ENCODE data around the gene HDHD3.
A peak's percentile ranks its signal among the peaks of the same experiment; 100 is the strongest.

GRCh38 chr9:113401027-113401792 lies 24.4 kb upstream of the HDHD3 start, which contains the start of gene ALAD:
- no peak for TF ChIP-seq EZH2 (IDR thresholded peaks at IDR 0.05; ENCODE audit: low read depth)
- TF ChIP-seq, protein P1, sequence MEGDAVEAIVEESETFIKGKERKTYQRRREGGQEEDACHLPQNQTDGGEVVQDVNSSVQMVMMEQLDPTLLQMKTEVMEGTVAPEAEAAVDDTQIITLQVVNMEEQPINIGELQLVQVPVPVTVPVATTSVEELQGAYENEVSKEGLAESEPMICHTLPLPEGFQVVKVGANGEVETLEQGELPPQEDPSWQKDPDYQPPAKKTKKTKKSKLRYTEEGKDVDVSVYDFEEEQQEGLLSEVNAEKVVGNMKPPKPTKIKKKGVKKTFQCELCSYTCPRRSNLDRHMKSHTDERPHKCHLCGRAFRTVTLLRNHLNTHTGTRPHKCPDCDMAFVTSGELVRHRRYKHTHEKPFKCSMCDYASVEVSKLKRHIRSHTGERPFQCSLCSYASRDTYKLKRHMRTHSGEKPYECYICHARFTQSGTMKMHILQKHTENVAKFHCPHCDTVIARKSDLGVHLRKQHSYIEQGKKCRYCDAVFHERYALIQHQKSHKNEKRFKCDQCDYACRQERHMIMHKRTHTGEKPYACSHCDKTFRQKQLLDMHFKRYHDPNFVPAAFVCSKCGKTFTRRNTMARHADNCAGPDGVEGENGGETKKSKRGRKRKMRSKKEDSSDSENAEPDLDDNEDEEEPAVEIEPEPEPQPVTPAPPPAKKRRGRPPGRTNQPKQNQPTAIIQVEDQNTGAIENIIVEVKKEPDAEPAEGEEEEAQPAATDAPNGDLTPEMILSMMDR (conservative IDR thresholded peaks at IDR 0.05): peak; percentile 89
